ENCODE data around the gene TFR2. TPM values are rescaled to one million over a fixed set of nuclear protein-coding genes. Genes with fewer than 3 reads are reported as not detected.
A peak's percentile ranks its signal among the peaks of the same experiment; 100 is the strongest.

Gene TFR2
- total and polyA plus RNA-seq, 4 experiments from 2014 or later: 0.75 to 6.2 (median 4.1) TPM

DNA sequence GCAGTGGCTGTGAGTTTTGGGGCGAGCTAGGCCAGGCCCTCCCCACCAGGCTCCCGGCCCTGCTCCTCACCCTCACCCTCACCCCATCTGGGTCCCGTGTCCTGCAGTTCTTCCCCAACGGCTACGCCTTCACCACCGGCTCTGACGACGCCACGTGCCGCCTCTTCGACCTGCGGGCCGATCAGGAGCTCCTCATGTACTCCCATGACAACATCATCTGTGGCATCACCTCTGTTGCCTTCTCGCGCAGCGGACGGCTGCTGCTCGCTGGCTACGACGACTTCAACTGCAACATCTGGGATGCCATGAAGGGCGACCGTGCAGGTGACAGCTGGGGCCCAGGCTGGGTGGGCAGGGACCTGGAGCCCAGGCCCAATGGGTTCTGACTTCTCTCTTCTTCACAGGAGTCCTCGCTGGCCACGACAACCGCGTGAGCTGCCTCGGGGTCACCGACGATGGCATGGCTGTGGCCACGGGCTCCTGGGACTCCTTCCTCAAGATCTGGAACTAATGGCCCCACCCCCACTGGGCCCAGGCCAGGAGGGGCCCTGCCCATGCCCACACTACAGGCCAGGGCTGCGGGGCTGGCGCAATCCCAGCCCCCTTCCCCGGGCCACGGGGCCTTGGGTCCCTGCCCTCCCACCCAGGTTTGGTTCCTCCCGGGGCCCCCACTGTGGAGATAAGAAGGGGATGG is 37.1 kb upstream of the TFR2 start:
- peak in 1 of 5 donors; percentile 46 for DNase-seq
- CTCF ChIA-PET (ENCODE audit: partially characterized antibody): interaction anchor here (2.3 to 9.9 kb wide), 3 partner anchors 13 to 27 kb away, joined by 10 to 88 read pairs (median 15); partner anchors contain the start of gene POP7
- POLR2A ChIA-PET (ENCODE audit: partially characterized antibody): interaction anchor here (1.2 to 10.8 kb wide), 6 partner anchors 9 to 93 kb away, joined by 3 to 125 read pairs (median 28); partner anchors contain the start of genes FBXO24, GIGYF1, LRCH4 and MOSPD3
- H3K4me1 Mint-ChIP-seq: peaks cover 7 to 47% (median 30%) of the 10 kb centered on the region in 4 donors
- Histone ChIP-seq H3K27me3 (ENCODE audit: insufficient read depth, low read length) (no peaks in the 10 kb centered on the region), H3K36me3 (ENCODE audit: insufficient read depth, low read length) (peaks cover 33% of the 10 kb centered on the region), H3K4me3 (ENCODE audit: low read length in 2 of 2) (no peak overlapping the region), H3K9me3 (ENCODE audit: control insufficient read depth in 1 of 2, low read length in 2 of 2) (no peaks in the 10 kb centered on the region), H3K27ac (ENCODE audit: low read depth, low read length) (no peak overlapping the region), H3K4me1 (ENCODE audit: insufficient read depth, low read length) (peaks cover 41% of the 10 kb centered on the region)
- H3K27me3 Mint-ChIP-seq: peaks cover 0 to 1% of the 10 kb centered on the region in 2 donors
- H3K27ac Mint-ChIP-seq: peak overlapping the region in 5 of 7 donors; percentile 36 to 89 (median 82)
- H3K36me3 Mint-ChIP-seq: peaks cover 11 to 53% of the 10 kb centered on the region in 2 donors
- peak overlapping the region in 3 of 8 donors; percentile 9 to 52 (median 39) for H3K4me3 Mint-ChIP-seq
- H3K9me3 Mint-ChIP-seq: peaks cover 0 to 2% (median 0%) of the 10 kb centered on the region in 8 donors
- intact Hi-C loops (cut with micrococcal nuclease): no loop called here

DNA sequence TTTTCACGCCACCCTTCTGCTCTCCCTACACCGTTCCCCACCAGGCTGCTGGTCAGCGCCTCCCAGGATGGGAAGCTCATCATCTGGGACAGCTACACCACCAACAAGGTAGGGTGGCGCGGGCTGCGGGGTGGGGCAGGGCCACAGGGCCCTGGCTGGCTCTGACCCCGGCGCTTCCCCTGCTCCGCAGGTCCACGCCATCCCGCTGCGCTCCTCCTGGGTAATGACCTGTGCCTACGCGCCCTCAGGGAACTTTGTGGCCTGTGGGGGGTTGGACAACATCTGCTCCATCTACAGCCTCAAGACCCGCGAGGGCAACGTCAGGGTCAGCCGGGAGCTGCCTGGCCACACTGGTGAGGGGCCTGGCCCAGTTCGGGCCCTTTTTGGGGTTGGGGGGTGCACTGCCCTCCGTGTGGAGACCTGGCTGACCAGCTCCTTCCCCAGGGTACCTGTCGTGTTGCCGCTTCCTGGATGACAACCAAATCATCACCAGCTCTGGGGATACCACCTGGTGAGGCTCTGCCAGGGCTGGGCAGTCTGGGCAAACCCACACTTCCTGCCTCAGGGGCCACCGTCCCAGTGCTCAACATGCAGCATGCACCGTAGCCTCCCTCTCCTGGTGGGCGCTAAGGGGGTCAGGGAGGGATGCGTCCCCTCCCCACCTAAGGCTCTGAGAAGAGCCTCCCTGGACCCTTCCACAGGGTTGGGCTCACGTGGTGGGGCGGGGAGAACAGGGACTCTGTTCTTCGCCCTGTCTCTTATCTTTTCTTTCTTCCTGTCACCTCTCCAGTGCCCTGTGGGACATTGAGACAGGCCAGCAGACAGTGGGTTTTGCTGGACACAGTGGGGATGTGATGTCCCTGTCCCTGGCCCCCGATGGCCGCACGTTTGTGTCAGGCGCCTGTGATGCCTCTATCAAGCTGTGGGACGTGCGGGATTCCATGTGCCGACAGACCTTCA is 36.2 kb upstream of the TFR2 start:
- no peak for DNase-seq
- ChIA-PET POLR2A (ENCODE audit: partially characterized antibody) (interaction anchor here (0.7 to 10.8 kb wide), 17 partner anchors 8 to 248 kb away, joined by 3 to 125 read pairs (median 8); partner anchors contain the start of genes FBXO24, GIGYF1, LRCH4 and MEPCE), CTCF (ENCODE audit: partially characterized antibody) (interaction anchor here (0.8 to 9.9 kb wide), 6 partner anchors 11 to 109 kb away, joined by 3 to 88 read pairs (median 4); partner anchors contain the start of gene POP7)
- peaks cover 7 to 53% (median 32%) of the 10 kb centered on the region in 4 donors for H3K4me1 Mint-ChIP-seq
- H3K4me1 ChIP-seq (ENCODE audit: insufficient read depth, low read length): peaks cover 50% of the 10 kb centered on the region
- H3K4me3 Mint-ChIP-seq: peak overlapping the region in 6 of 8 donors; percentile 31 to 76 (median 60)
- H3K27me3 ChIP-seq (ENCODE audit: insufficient read depth, low read length): no peaks in the 10 kb centered on the region
- H3K27ac Mint-ChIP-seq: peak overlapping the region; percentile 64 to 97 (median 94)
- peaks cover 0 to 1% of the 10 kb centered on the region in 2 donors for H3K27me3 Mint-ChIP-seq
- peaks cover 0 to 2% (median 0%) of the 10 kb centered on the region in 8 donors for H3K9me3 Mint-ChIP-seq
- H3K4me3 ChIP-seq (ENCODE audit: low read length in 2 of 2): no peak overlapping the region
- intact Hi-C loops (cut with micrococcal nuclease): no loop called here
- H3K27ac ChIP-seq (ENCODE audit: low read depth, low read length): no peak overlapping the region
- H3K36me3 ChIP-seq (ENCODE audit: insufficient read depth, low read length): peaks cover 31% of the 10 kb centered on the region
- peaks cover 8 to 52% of the 10 kb centered on the region in 2 donors for H3K36me3 Mint-ChIP-seq
- no peaks in the 10 kb centered on the region for H3K9me3 ChIP-seq (ENCODE audit: control insufficient read depth in 1 of 2, low read length in 2 of 2)

DNA sequence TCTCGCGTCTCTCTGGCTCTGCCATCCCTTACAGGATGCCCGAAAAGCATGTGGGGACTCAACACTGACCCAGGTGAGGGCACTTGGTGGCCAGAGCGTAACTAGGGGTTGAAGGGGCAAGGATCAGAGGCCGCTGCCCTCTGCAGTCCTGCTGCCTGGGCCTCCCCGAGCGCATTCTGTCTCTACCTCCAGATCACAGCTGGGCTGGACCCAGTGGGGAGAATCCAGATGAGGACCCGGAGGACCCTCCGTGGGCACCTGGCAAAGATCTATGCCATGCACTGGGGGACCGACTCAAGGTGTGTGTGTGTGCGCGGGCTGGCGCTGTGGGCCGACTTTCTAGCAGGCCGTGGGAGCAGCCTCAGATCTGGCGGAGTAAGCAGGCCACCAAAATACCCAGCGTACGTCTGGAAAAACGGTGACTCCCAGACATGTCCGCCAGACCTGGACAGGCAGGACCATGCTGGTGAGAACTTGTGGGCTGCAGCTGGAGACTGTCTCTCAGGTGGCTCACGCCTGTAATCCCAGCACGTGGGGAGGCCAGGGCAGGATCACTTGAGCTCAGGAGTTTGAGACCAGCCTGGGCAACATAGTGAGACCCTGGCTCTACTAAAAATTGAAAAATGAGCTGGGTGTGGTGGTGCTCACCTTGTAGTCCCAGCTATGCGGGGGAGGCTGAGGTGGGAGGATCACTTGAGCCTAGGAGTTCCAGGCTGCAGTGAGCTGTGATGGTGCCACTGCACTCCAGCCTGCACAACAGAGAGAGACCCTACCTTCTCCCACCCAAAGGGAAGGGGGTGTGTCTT is 35.4 kb upstream of the TFR2 start:
- H3K27me3 Mint-ChIP-seq: peaks cover 0 to 1% of the 10 kb centered on the region in 2 donors
- Histone ChIP-seq H3K4me3 (ENCODE audit: low read length in 2 of 2) (no peak overlapping the region), H3K4me1 (ENCODE audit: insufficient read depth, low read length) (peaks cover 48% of the 10 kb centered on the region), H3K27ac (ENCODE audit: low read depth, low read length) (peak overlapping the region; percentile 92), H3K36me3 (ENCODE audit: insufficient read depth, low read length) (peaks cover 31% of the 10 kb centered on the region), H3K9me3 (ENCODE audit: control insufficient read depth in 1 of 2, low read length in 2 of 2) (no peaks in the 10 kb centered on the region), H3K27me3 (ENCODE audit: insufficient read depth, low read length) (no peaks in the 10 kb centered on the region)
- H3K4me1 Mint-ChIP-seq: peaks cover 7 to 53% (median 31%) of the 10 kb centered on the region in 4 donors
- ChIA-PET POLR2A (ENCODE audit: partially characterized antibody) (interaction anchor here (0.6 to 10.8 kb wide), 23 partner anchors 9 to 248 kb away, joined by 3 to 125 read pairs (median 5); partner anchors contain the start of genes FBXO24, GIGYF1, LRCH4 and MEPCE), CTCF (ENCODE audit: partially characterized antibody) (interaction anchor here (0.8 to 9.9 kb wide), 8 partner anchors 12 to 108 kb away, joined by 3 to 88 read pairs (median 4); partner anchors contain the start of genes MOSPD3 and POP7)
- intact Hi-C loops (cut with micrococcal nuclease): no loop called here
- peak overlapping the region; percentile 91 to 97 (median 95) for H3K27ac Mint-ChIP-seq
- H3K9me3 Mint-ChIP-seq: peaks cover 0 to 2% (median 0%) of the 10 kb centered on the region in 8 donors
- H3K36me3 Mint-ChIP-seq: peaks cover 8 to 49% of the 10 kb centered on the region in 2 donors
- DNase-seq: peak in 1 of 5 donors; percentile 54
- peak overlapping the region; percentile 59 to 83 (median 77) for H3K4me3 Mint-ChIP-seq

DNA sequence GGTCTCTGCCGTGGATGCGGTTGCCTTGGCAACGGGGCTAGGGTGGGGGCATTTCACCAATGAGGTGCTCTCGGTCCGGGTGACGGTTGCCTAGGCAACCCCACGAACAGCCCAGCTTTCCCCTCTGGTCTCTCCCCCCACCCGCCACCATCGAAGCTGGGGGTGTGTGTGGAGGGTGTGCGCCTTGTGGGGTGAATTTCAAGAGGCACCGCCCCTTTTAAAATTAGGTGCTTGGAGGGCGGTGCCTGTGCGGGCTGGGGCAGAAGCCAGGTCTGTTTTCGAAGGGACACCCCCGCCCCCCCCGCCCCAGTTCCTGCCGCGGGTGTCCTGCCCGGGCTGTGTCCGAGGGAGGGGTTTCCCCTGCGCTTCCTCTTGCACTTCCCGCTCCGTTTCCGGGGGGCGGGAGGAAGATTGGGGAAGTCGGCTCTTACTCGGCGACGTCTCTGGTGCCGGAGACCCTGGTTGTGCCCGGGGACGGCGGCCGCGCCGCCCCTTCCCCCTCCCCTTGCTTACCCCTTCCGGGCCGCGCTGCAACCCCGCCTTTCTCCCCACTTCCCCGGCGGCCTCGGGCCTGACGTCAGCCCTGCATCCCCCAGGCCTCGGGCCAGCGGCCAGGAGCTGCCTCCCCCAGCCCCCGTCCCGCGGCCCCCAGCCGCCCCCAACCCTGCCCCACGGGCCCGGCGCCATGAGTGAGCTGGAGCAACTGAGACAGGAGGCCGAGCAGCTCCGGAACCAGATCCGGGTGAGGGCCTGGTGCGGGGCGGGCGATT is 34.4 kb upstream of the TFR2 start:
- CTCF ChIA-PET (ENCODE audit: partially characterized antibody): interaction anchor here (1.0 to 9.9 kb wide), 5 partner anchors 16 to 63 kb away, joined by 4 to 88 read pairs (median 5); partner anchors contain the start of genes MOSPD3 and POP7
- DNase-seq: peak; percentile 87 to 99 (median 92)
- Mint-ChIP-seq H3K4me1 (peaks cover 7 to 52% (median 26%) of the 10 kb centered on the region in 4 donors), H3K36me3 (peaks cover 8 to 46% of the 10 kb centered on the region in 2 donors), H3K4me3 (peak overlapping the region; percentile 89 to 97 (median 92)), H3K27ac (peak overlapping the region; percentile 93 to 97 (median 95)), H3K9me3 (peaks cover 0 to 4% (median 0%) of the 10 kb centered on the region in 8 donors), H3K27me3 (peaks cover 0 to 1% of the 10 kb centered on the region in 2 donors)
- Histone ChIP-seq H3K36me3 (ENCODE audit: insufficient read depth, low read length) (peaks cover 31% of the 10 kb centered on the region), H3K4me1 (ENCODE audit: insufficient read depth, low read length) (peaks cover 39% of the 10 kb centered on the region), H3K27ac (ENCODE audit: low read depth, low read length) (peak overlapping the region; percentile 92), H3K4me3 (ENCODE audit: low read length in 2 of 2) (peak overlapping the region in 1 of 2 donors; percentile 62), H3K9me3 (ENCODE audit: control insufficient read depth in 1 of 2, low read length in 2 of 2) (no peaks in the 10 kb centered on the region), H3K27me3 (ENCODE audit: insufficient read depth, low read length) (no peaks in the 10 kb centered on the region)
- intact Hi-C loops (cut with micrococcal nuclease): no loop called here
- POLR2A ChIA-PET (ENCODE audit: partially characterized antibody): interaction anchor here (0.6 to 10.8 kb wide), 21 partner anchors 13 to 247 kb away, joined by 3 to 125 read pairs (median 5); partner anchors contain the start of genes FBXO24, GIGYF1, LRCH4 and MEPCE

GRCh38 chr7:100675105-100675451 is 33.7 kb upstream of the TFR2 start:
- no peaks in the 10 kb centered on the region for H3K9me3 ChIP-seq (ENCODE audit: control insufficient read depth in 1 of 2, low read length in 2 of 2)
- H3K4me1 Mint-ChIP-seq: peaks cover 5 to 45% (median 21%) of the 10 kb centered on the region in 4 donors
- H3K27ac ChIP-seq (ENCODE audit: low read depth, low read length): peak overlapping the region; percentile 92
- peak overlapping the region in 7 of 8 donors; percentile 94 to 99 (median 96) for H3K4me3 Mint-ChIP-seq
- H3K4me1 ChIP-seq (ENCODE audit: insufficient read depth, low read length): peaks cover 32% of the 10 kb centered on the region
- peaks cover 0 to 1% of the 10 kb centered on the region in 2 donors for H3K27me3 Mint-ChIP-seq
- peak overlapping the region; percentile 80 to 91 for H3K4me3 ChIP-seq (ENCODE audit: low read length in 2 of 2)
- H3K36me3 ChIP-seq (ENCODE audit: insufficient read depth, low read length): peaks cover 31% of the 10 kb centered on the region
- intact Hi-C loops (cut with micrococcal nuclease): no loop called here
- H3K27me3 ChIP-seq (ENCODE audit: insufficient read depth, low read length): no peaks in the 10 kb centered on the region
- DNase-seq: no peak
- H3K9me3 Mint-ChIP-seq: peaks cover 0 to 4% (median 0%) of the 10 kb centered on the region in 8 donors
- H3K27ac Mint-ChIP-seq: peak overlapping the region in 6 of 7 donors; percentile 95 to 98 (median 96)
- ChIA-PET POLR2A (ENCODE audit: partially characterized antibody) (interaction anchor here (0.7 to 10.8 kb wide), 22 partner anchors 8 to 246 kb away, joined by 3 to 125 read pairs (median 7); partner anchors contain the start of genes AGFG2, FBXO24, GIGYF1 and LRCH4), CTCF (ENCODE audit: partially characterized antibody) (interaction anchor here (1.3 to 9.9 kb wide), 3 partner anchors 16 to 42 kb away, joined by 3 to 88 read pairs (median 4); partner anchors contain the start of gene POP7)
- peaks cover 6 to 43% of the 10 kb centered on the region in 2 donors for H3K36me3 Mint-ChIP-seq

All from CD4-positive, alpha-beta memory T cell (primary cell).